K562 (cell line): ENCODE measurements around the gene LTO1. TPM values are rescaled to one million over a fixed set of nuclear protein-coding genes. Genes with fewer than 3 reads are reported as not detected.

Experiments used
- ATAC-seq: fragments of 200-7000 bp; cut with Tn5 transposase; 3 replicates; pipeline ENCODE4 v1.9.1; 2020; ENCODE audit warnings: moderate library complexity
- BruUV-seq: library from RNA; stranded (reverse); fragments of 400-500 nt; replicated peaks from 2 replicates; lab custom pipeline; 2021; lab: Mats Ljungman, UMichigan
- CTCF ChIA-PET: fragments of 300-600 bp; formaldehyde crosslinking; extraction: SDS; loops from one replicate; lab custom pipeline; 2021; ENCODE audit warnings: low intra/inter-chr PET ratio; lab: Yijun Ruan, JAX
- POLR2A ChIA-PET: fragments of 300-600, 350-650 bp; sonication (Branson Sonifier 250); formaldehyde crosslinking; extraction: SDS; loops from one replicate; lab custom pipeline; 2021; ENCODE audit warnings: antibody characterized with exemption, inconsistent platforms; lab: Yijun Ruan, JAX
- DNase-seq, 4 experiments: peaks; one replicate each; pipeline versions ENCODE4 v3.0.0 to v3.0.0-alpha.2; 2011 to 2018; ENCODE audit warnings: low spot score in 3 of 4, mixed read lengths in 3 of 4; ENCODE audit errors: extremely low read depth in 1 of 4
- FAIRE-seq: peaks from 2 replicates; lab custom pipeline; 2011; peaks lifted over from hg19 to GRCh38; lab: Jason Lieb, UNC
- H2AFZ ChIP-seq: 2 replicates; pipeline ENCODE4 v1.6.0; 2011; ENCODE audit warnings: low read depth, low read length, control low read depth, inconsistent platforms
- H3K27ac ChIP-seq: fragments of 200-600 bp; 3 replicates; pipeline ENCODE4 v1.8.0; 2011; ENCODE audit warnings: low read depth, mild to moderate bottlenecking, control low read depth, inconsistent platforms, low read length, moderate library complexity, mixed read lengths; ENCODE audit errors: extremely low read depth
- H3K27me3 ChIP-seq, 2 experiments: fragments of 300-600 bp in 1 of 2; 2 replicates in 1 of 2; 3 replicates in 1 of 2; pipeline versions ENCODE4 v1.6.0 to v1.8.0; 2011; ENCODE audit warnings: inconsistent platforms in 2 of 2, low read length in 2 of 2, mild to moderate bottlenecking in 1 of 2, mixed read lengths in 1 of 2, moderate library complexity in 1 of 2; ENCODE audit not compliant: control insufficient read depth in 2 of 2, insufficient read depth in 2 of 2
- H3K36me3 ChIP-seq: fragments of 300-600 bp; 3 replicates; pipeline ENCODE4 v1.8.0; 2011; ENCODE audit warnings: mild to moderate bottlenecking, low read length, inconsistent platforms; ENCODE audit not compliant: control insufficient read depth, insufficient read depth
- H3K4me1 ChIP-seq, 2 experiments: fragments of 200-600 bp in 1 of 2; replicated peaks in 1 of 2; 2 replicates in 1 of 2; 3 replicates in 1 of 2; pipeline versions ENCODE4 v1.5.1 to v1.8.0; 2011; ENCODE audit warnings: inconsistent platforms in 2 of 2, low read length in 2 of 2, mild to moderate bottlenecking in 1 of 2, mixed read lengths in 1 of 2, moderate library complexity in 1 of 2; ENCODE audit not compliant: control insufficient read depth in 2 of 2, insufficient read depth in 2 of 2
- H3K4me2 ChIP-seq: 2 replicates; pipeline ENCODE4 v1.6.1; 2011; ENCODE audit warnings: low read length, control low read depth, inconsistent platforms, mixed read lengths; ENCODE audit not compliant: insufficient read depth
- H3K4me3 ChIP-seq: fragments of 200-600 bp; sonication (generic), shearing (Covaris generic); 2 replicates; pipeline ENCODE4 v1.5.1; 2016; ENCODE audit warnings: control low read depth, inconsistent platforms
- H3K79me2 ChIP-seq: fragments of 200-600 bp; 3 replicates; pipeline ENCODE4 v1.8.0; 2011; ENCODE audit warnings: low read length, inconsistent platforms; ENCODE audit not compliant: control insufficient read depth, insufficient read depth
- H3K9ac ChIP-seq, 2 experiments: 2 replicates each; pipeline versions ENCODE4 v1.6.0 to v1.6.1; 2011; ENCODE audit warnings: low read depth in 2 of 2, low read length in 2 of 2, control low read depth in 1 of 2, inconsistent platforms in 1 of 2, mild to moderate bottlenecking in 1 of 2, mixed read lengths in 1 of 2; ENCODE audit not compliant: insufficient read depth in 1 of 2
- H3K9me1 ChIP-seq: one replicate; pipeline ENCODE4 v1.6.0; 2011; ENCODE audit warnings: inconsistent platforms, mild to moderate bottlenecking, low read length, moderate library complexity; ENCODE audit not compliant: control insufficient read depth, insufficient read depth
- H3K9me3 ChIP-seq: replicated peaks from 2 replicates; pipeline ENCODE4 v1.5.1; 2011; ENCODE audit warnings: low read depth, low read length, inconsistent platforms; ENCODE audit not compliant: control insufficient read depth, insufficient read depth
- H4K20me1 ChIP-seq: replicated peaks from 2 replicates; pipeline ENCODE4 v1.6.1; 2011; ENCODE audit warnings: low read length, inconsistent platforms, mixed read lengths; ENCODE audit not compliant: control insufficient read depth, insufficient read depth
- CREB1 ChIP-seq, 2 experiments: sonication (generic) in 1 of 2; formaldehyde crosslinking in 1 of 2; IDR thresholded peaks; 2 replicates each; pipeline versions ENCODE4 v1.6.1 to v1.8.0; 2012 to 2022; ENCODE audit warnings: inconsistent platforms in 1 of 2, mild to moderate bottlenecking in 1 of 2, missing genetic modification reagents in 1 of 2, moderate library complexity in 1 of 2
- CSDE1 ChIP-seq, 2 experiments: fragments of 450-650 bp; IDR thresholded peaks; 2 replicates each; pipeline ENCODE4 v1.6.1; 2016; ENCODE audit warnings: mild to moderate bottlenecking in 1 of 2
- GABPB1 ChIP-seq: sonication (generic); formaldehyde crosslinking; IDR thresholded peaks from 2 replicates; pipeline ENCODE4 v1.8.0; 2022; ENCODE audit warnings: mild to moderate bottlenecking, missing genetic modification reagents
- LEF1 ChIP-seq: fragments of 450-650 bp; IDR thresholded peaks from 2 replicates; pipeline ENCODE4 v1.6.1; 2016; ENCODE audit warnings: mild to moderate bottlenecking
- NR4A1 ChIP-seq, 2 experiments: fragments of 250-450 bp in 1 of 2; fragments of 450-650 bp in 1 of 2; sonication (Bioruptor Pico) in 1 of 2; IDR thresholded peaks; 2 replicates each; pipeline versions ENCODE4 v1.4.0 to v1.6.1; 2016 to 2020; ENCODE audit warnings: mild to moderate bottlenecking in 2 of 2, missing compliant biosample characterization in 1 of 2, missing genetic modification characterization in 1 of 2, moderate library complexity in 1 of 2
- RCOR1 ChIP-seq, 2 experiments: IDR thresholded peaks; 2 replicates each; pipeline ENCODE4 v1.6.1; 2012; ENCODE audit warnings: low read depth in 2 of 2, low read length in 2 of 2, borderline replicate concordance in 1 of 2, improper control_type of control experiment in 1 of 2
- TEAD1 ChIP-seq, 2 experiments: fragments of 450-650 bp in 1 of 2; sonication (generic) in 1 of 2; formaldehyde crosslinking; IDR thresholded peaks; 2 replicates each; pipeline versions ENCODE4 v1.4.0 to v1.8.0; 2020 to 2022; ENCODE audit warnings: mild to moderate bottlenecking in 2 of 2, missing genetic modification reagents in 1 of 2
- TGIF2 ChIP-seq: sonication (generic); formaldehyde crosslinking; IDR thresholded peaks from 2 replicates; pipeline ENCODE4 v1.8.1; 2022; ENCODE audit warnings: mild to moderate bottlenecking, missing genetic modification reagents, moderate library complexity
- XRCC5 ChIP-seq: fragments of 200-400 bp; formaldehyde crosslinking; IDR thresholded peaks from 2 replicates; pipeline ENCODE4 v1.6.1; 2017; ENCODE audit warnings: low read depth, mild to moderate bottlenecking, low read length
- ZNF696 ChIP-seq: fragments of 250-450 bp; sonication (Bioruptor Pico); conservative IDR thresholded peaks from 2 replicates; pipeline ENCODE4 v1.4.0; 2020; ENCODE audit warnings: mild to moderate bottlenecking, moderate library complexity
- ZNF764 ChIP-seq: fragments of 250-450 bp; sonication (Bioruptor Pico); IDR thresholded peaks from 2 replicates; pipeline ENCODE4 v1.4.0; 2020; ENCODE audit warnings: low read depth, mild to moderate bottlenecking, moderate library complexity
- WGBS: fragments of 100-300 bp; shearing (Covaris generic); methylation state at CpG from one replicate; pipeline ENCODE4 v1.1.6; 2016; ENCODE audit warnings: low coverage, mixed read lengths; ENCODE audit not compliant: insufficient coverage; ENCODE audit errors: missing lambda C conversion rate; 5-methylcytosine and 5-hydroxymethylcytosine counted together
- in situ Hi-C: fragments of 300-500 bp; cut with MboI; formaldehyde crosslinking; loops from 4 replicates; pipeline ENCODE4 v1.15.0; 2018; ENCODE audit warnings: inconsistent platforms, mixed read lengths
- intact Hi-C: fragments of 100-400 bp; cut with micrococcal nuclease; formaldehyde crosslinking; loops from 2 replicates; pipeline ENCODE4 v1.14.2; 2022
- polyA plus RNA-seq, 8 experiments: library from polyadenylated mRNA; depleted of rRNA in 4 of 8; stranded (reverse) in 5 of 8; unstranded in 3 of 8; fragments of >200 nt; fragmentation: Nextera tagmentation in 2 of 8; fragmentation: Illumina TruSeq in 1 of 8; extraction: Ambion mirVana in 2 of 8; extraction: Trizol in 1 of 8; gene quantifications; 2 replicates each; pipeline versions ENCODE4 v1.2.1 to v1.2.3, GENCODE V29; 2011 to 2014; ENCODE audit warnings: inconsistent platforms in 1 of 8, missing spikeins in 1 of 8
- total RNA-seq, 7 experiments: library from RNA; depleted of rRNA in 6 of 7; stranded (reverse); fragments of >200 nt in 6 of 7; fragmentation: Illumina TruSeq in 2 of 7; extraction: Trizol in 2 of 7; gene quantifications; 2 replicates each; pipeline versions ENCODE4 v1.2.1 to v1.2.3, GENCODE V29; 2011 to 2021; ENCODE audit warnings: low replicate concordance in 1 of 7
- TF ChIP-seq, protein P1 (sequence below), 2 experiments: fragments of 450-650 bp; IDR thresholded peaks; 2 replicates each; pipeline ENCODE4 v1.6.1; 2018; ENCODE audit warnings: mild to moderate bottlenecking in 2 of 2, low read depth in 1 of 2; ENCODE audit not compliant: partially characterized antibody in 2 of 2
- TF ChIP-seq, protein P2 (sequence below): fragments of 450-650 bp; conservative IDR thresholded peaks from 2 replicates; pipeline ENCODE4 v1.6.1; 2016; ENCODE audit warnings: missing genetic modification characterization, low read depth, mild to moderate bottlenecking, missing compliant biosample characterization, moderate library complexity

The LTO1 gene
- total and polyA plus RNA-seq, 9 of the 15 experiments (the other 6 are each of a cell fraction or from before 2014, with no cell fraction given), result 2.6 to 43.4 (median 19.1) TPM

DNA sequence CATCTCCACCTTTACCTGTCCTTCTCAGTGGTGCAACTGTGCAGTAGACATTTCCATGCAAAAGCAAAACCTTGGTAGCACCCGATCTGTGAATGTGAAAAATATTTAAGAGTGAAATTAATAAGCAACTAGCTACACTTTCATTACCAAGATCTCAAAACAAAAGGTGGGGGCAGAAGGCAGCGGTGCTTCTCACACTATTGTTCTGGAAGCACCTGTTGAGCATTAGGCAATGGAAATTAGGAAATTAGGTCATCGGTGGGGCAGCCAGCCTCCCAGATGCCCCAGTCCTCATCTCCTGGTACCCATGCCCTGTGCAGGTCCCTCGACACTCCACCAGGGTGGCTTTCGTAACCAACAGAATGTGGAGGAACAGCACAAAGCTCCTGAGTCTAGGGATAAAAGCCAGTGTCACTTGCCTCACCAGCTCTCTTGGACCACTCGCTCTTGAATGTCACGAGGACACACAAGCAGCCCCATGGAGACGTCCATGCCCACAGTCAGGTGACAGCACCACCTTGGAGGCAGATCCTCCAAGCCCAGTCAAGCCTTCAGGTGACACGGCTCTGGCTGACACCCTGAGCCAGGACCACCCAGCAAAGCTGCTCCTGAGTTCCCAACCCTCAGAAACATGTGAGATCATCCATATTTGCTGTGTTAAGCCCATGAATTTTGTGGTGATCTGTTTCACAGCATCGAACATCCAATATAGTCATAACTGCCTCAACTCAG is 3.3 kb downstream of the LTO1 start:
- intact Hi-C loops (loop anchor here (5.0 kb wide), 1 partner anchor 570 kb away; no protein-coding TSS in a partner anchor), in situ Hi-C loops (loop anchor here (5.0 to 25.0 kb wide), 3 partner anchors 565 to 1035 kb away; partner anchors contain the start of gene CPT1A)
- FAIRE-seq, result no peak
- Histone ChIP-seq H3K9ac (peak overlapping the region in 1 of 2 experiments; percentile 39; a peak in 1 of 4 replicates), H3K27ac (no peak overlapping the region), H3K36me3 (peaks cover 62% of the 10 kb centered on the region), H3K9me3 (no peaks in the 10 kb centered on the region), H3K4me2 (no peak overlapping the region), H3K9me1 (no peaks in the 10 kb centered on the region), H3K79me2 (peaks cover 28% of the 10 kb centered on the region), H2AFZ (no peak overlapping the region), H3K4me1 (peaks cover 9 to 18% of the 10 kb centered on the region in 2 experiments; a peak in 4 of 5 replicates), H4K20me1 (peaks cover 11% of the 10 kb centered on the region), H3K4me3 (no peak overlapping the region), H3K27me3 (no peaks in the 10 kb centered on the region)
- ChIA-PET POLR2A (interaction anchor here (0.7 to 1.4 kb wide), 2 partner anchors 12 to 535 kb away, joined by 3 read pairs; no protein-coding TSS in a partner anchor), CTCF (no interaction called here)
- BruUV-seq, result no TSS peak
- WGBS, result 92% methylated on average over 10 of the region's 10 CpGs
- ATAC-seq, result no peak
- no peak for DNase-seq
- TF ChIP-seq ZNF764 (CRISPR knock-in tag), result no peak
- TF ChIP-seq ZNF696 (CRISPR knock-in tag), result no peak
- TF ChIP-seq TGIF2 (CRISPR knock-in tag), result no peak
- no peak for TF ChIP-seq CSDE1 (IDR thresholded peaks at IDR 0.05)
- no peak for TF ChIP-seq GABPB1 (CRISPR knock-in tag)
- no peak for TF ChIP-seq RCOR1 (IDR thresholded peaks at IDR 0.05; ENCODE audit: borderline replicate concordance in 1 of 2, low read depth in 2 of 2, low read length in 2 of 2)
- no peak for TF ChIP-seq LEF1
- TF ChIP-seq XRCC5, result no peak
- TF ChIP-seq, protein P1, sequence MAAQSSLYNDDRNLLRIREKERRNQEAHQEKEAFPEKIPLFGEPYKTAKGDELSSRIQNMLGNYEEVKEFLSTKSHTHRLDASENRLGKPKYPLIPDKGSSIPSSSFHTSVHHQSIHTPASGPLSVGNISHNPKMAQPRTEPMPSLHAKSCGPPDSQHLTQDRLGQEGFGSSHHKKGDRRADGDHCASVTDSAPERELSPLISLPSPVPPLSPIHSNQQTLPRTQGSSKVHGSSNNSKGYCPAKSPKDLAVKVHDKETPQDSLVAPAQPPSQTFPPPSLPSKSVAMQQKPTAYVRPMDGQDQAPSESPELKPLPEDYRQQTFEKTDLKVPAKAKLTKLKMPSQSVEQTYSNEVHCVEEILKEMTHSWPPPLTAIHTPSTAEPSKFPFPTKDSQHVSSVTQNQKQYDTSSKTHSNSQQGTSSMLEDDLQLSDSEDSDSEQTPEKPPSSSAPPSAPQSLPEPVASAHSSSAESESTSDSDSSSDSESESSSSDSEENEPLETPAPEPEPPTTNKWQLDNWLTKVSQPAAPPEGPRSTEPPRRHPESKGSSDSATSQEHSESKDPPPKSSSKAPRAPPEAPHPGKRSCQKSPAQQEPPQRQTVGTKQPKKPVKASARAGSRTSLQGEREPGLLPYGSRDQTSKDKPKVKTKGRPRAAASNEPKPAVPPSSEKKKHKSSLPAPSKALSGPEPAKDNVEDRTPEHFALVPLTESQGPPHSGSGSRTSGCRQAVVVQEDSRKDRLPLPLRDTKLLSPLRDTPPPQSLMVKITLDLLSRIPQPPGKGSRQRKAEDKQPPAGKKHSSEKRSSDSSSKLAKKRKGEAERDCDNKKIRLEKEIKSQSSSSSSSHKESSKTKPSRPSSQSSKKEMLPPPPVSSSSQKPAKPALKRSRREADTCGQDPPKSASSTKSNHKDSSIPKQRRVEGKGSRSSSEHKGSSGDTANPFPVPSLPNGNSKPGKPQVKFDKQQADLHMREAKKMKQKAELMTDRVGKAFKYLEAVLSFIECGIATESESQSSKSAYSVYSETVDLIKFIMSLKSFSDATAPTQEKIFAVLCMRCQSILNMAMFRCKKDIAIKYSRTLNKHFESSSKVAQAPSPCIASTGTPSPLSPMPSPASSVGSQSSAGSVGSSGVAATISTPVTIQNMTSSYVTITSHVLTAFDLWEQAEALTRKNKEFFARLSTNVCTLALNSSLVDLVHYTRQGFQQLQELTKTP (IDR thresholded peaks at IDR 0.05; ENCODE audit: low read depth in 1 of 2, partially characterized antibody in 2 of 2), result no peak
- TF ChIP-seq NR4A1 (CRISPR knock-in tag; IDR thresholded peaks at IDR 0.05), result no peak
- no peak for TF ChIP-seq NR4A1 (tag; IDR thresholded peaks at IDR 0.05)
- no peak for TF ChIP-seq CREB1 (IDR thresholded peaks at IDR 0.05)
- TF ChIP-seq CREB1 (CRISPR knock-in tag; IDR thresholded peaks at IDR 0.05), result no peak
- no peak for TF ChIP-seq TEAD1 (CRISPR knock-in tag; IDR thresholded peaks at IDR 0.05)
- TF ChIP-seq, protein P2, sequence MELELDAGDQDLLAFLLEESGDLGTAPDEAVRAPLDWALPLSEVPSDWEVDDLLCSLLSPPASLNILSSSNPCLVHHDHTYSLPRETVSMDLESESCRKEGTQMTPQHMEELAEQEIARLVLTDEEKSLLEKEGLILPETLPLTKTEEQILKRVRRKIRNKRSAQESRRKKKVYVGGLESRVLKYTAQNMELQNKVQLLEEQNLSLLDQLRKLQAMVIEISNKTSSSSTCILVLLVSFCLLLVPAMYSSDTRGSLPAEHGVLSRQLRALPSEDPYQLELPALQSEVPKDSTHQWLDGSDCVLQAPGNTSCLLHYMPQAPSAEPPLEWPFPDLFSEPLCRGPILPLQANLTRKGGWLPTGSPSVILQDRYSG (tag), result no peak
